WTC11 (cell line): ENCODE data around the gene ATN1. TPM values are rescaled to one million over a fixed set of nuclear protein-coding genes. Genes with fewer than 3 reads are reported as not detected.
"Not testable (repeated sequence)": the region's sequence is repeated elsewhere in the genome, so short reads cannot be mapped to it uniquely, and the experiment has no call there.

ENCODE experiments used
- ATAC-seq: fragments of 200-7000 bp; cut with Tn5 transposase; 2 replicates; pipeline ENCODE4 v1.10.0; 2021; ENCODE audit warnings: mild to moderate bottlenecking, moderate library complexity
- CTCF ChIA-PET: fragments of 300-600 bp; sonication (Branson Sonifier 250); formaldehyde crosslinking; loops from one replicate; lab custom pipeline; 2021; ENCODE audit warnings: antibody characterized with exemption; lab: Charles Lee
- POLR2A ChIA-PET: fragments of 350-600 bp; sonication (Branson Sonifier 250); formaldehyde crosslinking; loops from one replicate; lab custom pipeline; 2021; ENCODE audit warnings: antibody characterized with exemption; lab: Charles Lee
- DNase-seq: peaks from one replicate; pipeline ENCODE4 v3.0.0; 2021; ENCODE audit warnings: low spot score
- H3K27ac Mint-ChIP-seq: 2 replicates; pipeline ENCODE4 v1.8.0; 2021; ENCODE audit warnings: mixed read lengths
- H3K27me3 Mint-ChIP-seq: 2 replicates; pipeline ENCODE4 v1.8.0; 2021; ENCODE audit warnings: low read depth, mild to moderate bottlenecking, moderate library complexity, mixed read lengths
- H3K36me3 Mint-ChIP-seq: 2 replicates; pipeline ENCODE4 v1.8.0; 2021; ENCODE audit warnings: mixed read lengths
- H3K4me1 Mint-ChIP-seq: 2 replicates; pipeline ENCODE4 v1.8.0; 2022; ENCODE audit warnings: mixed read lengths
- H3K4me3 Mint-ChIP-seq: 2 replicates; pipeline ENCODE4 v1.8.0; 2021; ENCODE audit warnings: mild to moderate bottlenecking, moderate library complexity, mixed read lengths
- H3K9me3 Mint-ChIP-seq: 2 replicates; pipeline ENCODE4 v1.8.0; 2021; ENCODE audit warnings: mixed read lengths
- AFF4 ChIP-seq: sonication (generic); formaldehyde crosslinking; IDR thresholded peaks from 2 replicates; pipeline ENCODE4 v1.8.1; 2023; ENCODE audit warnings: mild to moderate bottlenecking, missing genetic modification reagents, borderline replicate concordance
- ATF2 ChIP-seq: sonication (generic); formaldehyde crosslinking; IDR thresholded peaks from 2 replicates; pipeline ENCODE4 v1.8.1; 2022; ENCODE audit warnings: low read depth, missing genetic modification reagents, borderline replicate concordance
- GABPB1 ChIP-seq: sonication (generic); formaldehyde crosslinking; IDR thresholded peaks from 2 replicates; pipeline ENCODE4 v1.8.1; 2023; ENCODE audit warnings: mild to moderate bottlenecking, missing genetic modification reagents
- JUN ChIP-seq: sonication (generic); formaldehyde crosslinking; IDR thresholded peaks from 2 replicates; pipeline ENCODE4 v1.8.0; 2023; ENCODE audit warnings: mild to moderate bottlenecking, missing genetic modification reagents
- NR2C2 ChIP-seq: sonication (generic); formaldehyde crosslinking; IDR thresholded peaks from 2 replicates; pipeline ENCODE4 v1.8.0; 2022; ENCODE audit warnings: mild to moderate bottlenecking, missing genetic modification reagents
- OVOL2 ChIP-seq: fragments of 250-450 bp; sonication (Bioruptor Pico); IDR thresholded peaks from 2 replicates; pipeline ENCODE4 v1.9.0; 2021; ENCODE audit warnings: mild to moderate bottlenecking, borderline replicate concordance
- PRRX2 ChIP-seq: fragments of 250-450 bp; sonication (Bioruptor Pico); IDR thresholded peaks from 2 replicates; pipeline ENCODE4 v1.8.0; 2021; ENCODE audit warnings: mild to moderate bottlenecking
- TEAD1 ChIP-seq: sonication (generic); formaldehyde crosslinking; IDR thresholded peaks from 2 replicates; pipeline ENCODE4 v1.8.0; 2022; ENCODE audit warnings: mild to moderate bottlenecking, missing genetic modification reagents
- USF2 ChIP-seq: sonication (generic); formaldehyde crosslinking; IDR thresholded peaks from 2 replicates; pipeline ENCODE4 v1.8.1; 2023; ENCODE audit warnings: mild to moderate bottlenecking, missing genetic modification reagents, moderate library complexity
- ZBTB21 ChIP-seq: sonication (generic); formaldehyde crosslinking; IDR thresholded peaks from 2 replicates; pipeline ENCODE4 v1.8.1; 2023; ENCODE audit warnings: mild to moderate bottlenecking, missing genetic modification reagents, borderline replicate concordance
- ZNF281 ChIP-seq: sonication (generic); formaldehyde crosslinking; IDR thresholded peaks from 2 replicates; pipeline ENCODE4 v1.8.0; 2023; ENCODE audit warnings: mild to moderate bottlenecking, missing genetic modification reagents
- ZNF671 ChIP-seq: fragments of 250-450 bp; sonication (Bioruptor Pico); IDR thresholded peaks from 2 replicates; pipeline ENCODE4 v1.8.0; 2021; ENCODE audit warnings: mild to moderate bottlenecking
- total RNA-seq: library from RNA; stranded (reverse); gene quantifications from 3 replicates; pipeline ENCODE4 v1.2.3, GENCODE V29; 2021

The ATN1 gene
- total RNA-seq, 1 experiment from 2014 or later: 87.1 TPM

GRCh38 chr12:6883683-6884082 lies 44.1 kb upstream of the ATN1 start:
- H3K9me3 Mint-ChIP-seq: no peaks in the 10 kb centered on the region
- ATAC-seq: no peak
- TF ChIP-seq OVOL2: no peak
- TF ChIP-seq ZBTB21: no peak
- no peak for TF ChIP-seq ATF2
- TF ChIP-seq ZNF281 (CRISPR knock-in tag): no peak
- peaks cover 7% of the 10 kb centered on the region; the same call in 1 of the 2 replicates for H3K36me3 Mint-ChIP-seq
- no peak overlapping the region for H3K4me3 Mint-ChIP-seq
- H3K27ac Mint-ChIP-seq: no peak overlapping the region
- ChIA-PET CTCF (interaction anchor here (1.7 to 3.7 kb wide), 2 partner anchors 11 to 14 kb away, joined by 8 to 17 read pairs; partner anchors contain the start of gene SPSB2), POLR2A (interaction anchor here (1.2 kb wide), 1 partner anchor 9 kb away, joined by 3 read pairs; no protein-coding TSS in a partner anchor)
- no peaks in the 10 kb centered on the region for H3K27me3 Mint-ChIP-seq
- H3K4me1 Mint-ChIP-seq: peaks cover 35% of the 10 kb centered on the region
- DNase-seq: no peak

GRCh38 chr12:6884539-6884938 lies 43.2 kb upstream of the ATN1 start:
- ATAC-seq (peak; percentile 33; the same call in 1 of the 2 replicates), DNase-seq (no peak)
- ChIA-PET POLR2A (interaction anchor here (1.2 kb wide), 1 partner anchor 10 kb away, joined by 3 read pairs; no protein-coding TSS in a partner anchor), CTCF (interaction anchor here (1.7 to 2.0 kb wide), 2 partner anchors 12 to 15 kb away, joined by 8 to 11 read pairs; no protein-coding TSS in a partner anchor)
- Mint-ChIP-seq H3K27me3 (no peaks in the 10 kb centered on the region), H3K4me1 (peaks cover 39% of the 10 kb centered on the region), H3K36me3 (peaks cover 7% of the 10 kb centered on the region; the same call in 1 of the 2 replicates), H3K9me3 (no peaks in the 10 kb centered on the region), H3K27ac (peak overlapping the region; percentile 25), H3K4me3 (no peak overlapping the region)
- TF ChIP-seq PRRX2 (CRISPR knock-in tag): no peak
- TF ChIP-seq USF2 (CRISPR knock-in tag): no peak
- TF ChIP-seq NR2C2 (CRISPR knock-in tag): no peak
- no peak for TF ChIP-seq JUN (CRISPR knock-in tag)
- no peak for TF ChIP-seq TEAD1 (CRISPR knock-in tag)
- no peak for TF ChIP-seq GABPB1 (CRISPR knock-in tag)
- no peak for TF ChIP-seq AFF4 (CRISPR knock-in tag)
- no peak for TF ChIP-seq ZNF671 (CRISPR knock-in tag)
- no peak for TF ChIP-seq ZBTB21

GRCh38 chr12:6886206-6886999 lies 41.4 kb upstream of the ATN1 start:
- DNase-seq, POLR2A ChIA-PET: not testable (repeated sequence)
- peak overlapping the region; percentile 48; the same call in 1 of the 2 replicates for H3K4me3 Mint-ChIP-seq

More at GRCh38 chr12:6886206-6886999, 41.4 kb upstream of the ATN1 start:
- H3K27me3 Mint-ChIP-seq, H3K9me3 Mint-ChIP-seq, ATAC-seq, H3K36me3 Mint-ChIP-seq: not testable (repeated sequence)
- CTCF ChIA-PET: interaction anchor here (1.1 to 2.2 kb wide), 3 partner anchors 14 to 17 kb away, joined by 3 to 15 read pairs (median 11); partner anchors contain the start of gene SPSB2
- peak overlapping the region; percentile 98 for H3K27ac Mint-ChIP-seq
- peaks cover 46% of the 10 kb centered on the region for H3K4me1 Mint-ChIP-seq
